ENCODE results near the gene C10orf67.

Gene C10orf67

DNA sequence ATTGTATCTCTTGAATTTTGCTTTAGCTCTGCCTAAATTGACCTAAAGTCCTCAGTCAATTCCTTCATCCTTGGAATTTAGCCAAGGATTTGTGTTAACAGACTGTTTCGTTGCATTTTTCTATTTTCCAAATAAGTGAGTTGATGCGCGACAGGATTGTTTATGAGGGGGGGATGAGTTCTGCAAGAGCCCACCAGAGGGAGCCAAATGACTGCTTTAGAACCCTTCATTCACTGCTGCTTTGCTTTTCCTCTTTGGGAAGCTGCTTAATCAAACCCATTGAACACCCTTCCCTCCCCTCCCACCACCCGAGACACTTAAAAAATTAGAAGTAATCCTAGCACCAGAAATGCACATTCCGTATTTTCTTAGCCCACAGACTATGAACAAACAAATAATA, 186.2 kb downstream of the C10orf67 start:
- peak; percentile 29 for DNase-seq (ENCODE audit: low read depth)

DNA sequence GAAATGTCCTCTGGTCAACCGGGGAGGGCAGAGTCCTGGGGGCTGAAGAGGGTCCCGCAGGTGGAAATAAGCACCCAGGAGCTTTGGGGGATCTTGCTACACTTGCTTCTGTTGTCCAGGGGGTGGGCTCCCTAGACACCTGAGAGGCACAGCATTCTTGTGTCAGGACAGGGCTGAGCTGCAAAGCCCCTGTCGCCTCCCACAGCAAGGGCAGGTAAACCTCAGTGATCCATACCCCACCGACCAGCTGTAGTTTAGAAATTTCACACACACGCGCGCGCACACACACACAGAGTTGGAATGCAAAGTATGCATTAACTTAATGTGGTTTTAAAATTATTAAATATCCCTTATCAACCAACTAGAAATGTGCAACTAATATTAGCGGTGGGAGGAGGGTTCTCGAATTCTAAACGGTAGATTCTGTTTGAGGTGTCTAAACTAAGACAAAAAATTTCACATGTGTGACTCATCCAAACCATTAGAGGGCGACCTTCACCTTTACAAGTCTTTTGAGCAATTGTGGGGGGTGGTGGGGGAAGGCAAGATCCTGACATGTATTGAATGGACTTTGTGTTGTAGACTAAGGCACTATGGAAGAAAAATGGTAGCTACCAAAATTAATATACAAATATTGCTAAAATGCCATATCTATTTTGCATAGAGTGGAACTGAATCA, 186.8 kb downstream of the C10orf67 start:
- DNase-seq (ENCODE audit: low read depth) = peak; percentile 12

DNA sequence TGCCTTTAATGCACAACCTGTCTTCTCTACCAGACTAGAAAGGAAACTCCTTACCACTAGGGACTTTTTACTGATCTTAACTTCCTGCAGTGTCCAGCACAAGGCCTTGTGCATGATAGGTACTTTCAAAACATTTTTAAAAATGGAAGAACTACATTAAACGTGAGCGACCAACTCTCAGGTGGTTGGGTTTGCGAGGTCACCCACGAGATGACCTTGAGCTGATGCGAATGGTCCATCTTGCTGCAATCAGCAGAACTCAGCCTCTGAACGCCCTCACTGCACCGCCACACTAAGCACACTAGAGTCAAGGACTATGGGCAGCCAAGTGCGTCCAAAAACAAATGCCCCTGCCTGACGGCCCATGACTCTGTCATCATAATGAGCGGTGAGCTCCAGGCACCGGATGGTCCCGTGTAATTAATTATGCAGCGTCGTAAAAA, 187.3 kb downstream of the C10orf67 start:
- DNase-seq (ENCODE audit: low read depth) = no peak

- no peak for DNase-seq (ENCODE audit: low read depth)
Measured at GRCh38 chr10:23156447-23157150, 188.0 kb downstream of the C10orf67 start.

DNA sequence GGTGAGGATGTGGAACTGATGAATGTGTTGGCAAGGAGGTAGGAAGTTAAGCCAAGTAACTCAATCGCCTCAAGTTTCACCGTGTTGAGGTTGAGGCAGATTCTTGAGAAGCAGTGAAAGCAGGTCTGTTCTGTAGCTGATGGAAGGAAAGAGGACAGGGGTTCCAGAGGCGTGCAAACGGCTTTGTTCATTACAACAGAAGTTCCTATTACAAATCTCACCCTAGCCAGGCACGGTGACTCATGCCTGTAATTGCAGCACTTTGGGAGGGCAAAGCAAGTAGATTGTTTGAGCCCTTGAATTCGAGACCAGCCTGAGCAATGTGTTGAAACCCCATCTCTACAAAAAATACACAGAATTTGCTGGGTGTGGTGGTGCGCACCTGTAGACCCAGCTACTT, 189.4 kb downstream of the C10orf67 start:
- DNase-seq (ENCODE audit: low read depth) = no peak

Data from CMK (cell line).